GM12878 (cell line): ENCODE data around the gene HHLA2. TPM values are rescaled to one million over a fixed set of nuclear protein-coding genes. Genes with fewer than 3 reads are reported as not detected.

Experiments
- CHD1 ChIP-seq: IDR thresholded peaks from 2 replicates; pipeline ENCODE4 v1.6.1; 2012; ENCODE audit warnings: low read depth, low read length, improper control_type of control experiment
- CHD4 ChIP-seq: fragments of 200-600 bp; sonication (generic); IDR thresholded peaks from 2 replicates; pipeline ENCODE4 v1.6.1; 2016; ENCODE audit warnings: mild to moderate bottlenecking
- CREB1 ChIP-seq: IDR thresholded peaks from 2 replicates; pipeline ENCODE4 v1.6.1; 2012; ENCODE audit warnings: low read depth, mild to moderate bottlenecking, inconsistent platforms
- CUX1 ChIP-seq: IDR thresholded peaks from 2 replicates; pipeline ENCODE4 v1.6.1; 2012; ENCODE audit warnings: improper control_type of control experiment, low read depth, low read length; ENCODE audit not compliant: insufficient replicate concordance
- HCFC1 ChIP-seq: fragments of 150-350 bp; IDR thresholded peaks from 2 replicates; pipeline ENCODE4 v1.6.1; 2014; ENCODE audit warnings: low read length
- JUNB ChIP-seq: IDR thresholded peaks from 2 replicates; pipeline ENCODE4 v1.6.1; 2016; ENCODE audit warnings: antibody characterized with exemption, mild to moderate bottlenecking
- KLF5 ChIP-seq: fragments of 450-650 bp; IDR thresholded peaks from 2 replicates; pipeline ENCODE4 v1.6.1; 2014; ENCODE audit warnings: mild to moderate bottlenecking; ENCODE audit not compliant: partially characterized antibody
- MYB ChIP-seq: fragments of 150-350 bp; IDR thresholded peaks from 2 replicates; pipeline ENCODE4 v1.6.1; 2014; ENCODE audit warnings: mild to moderate bottlenecking, low read depth, low read length, borderline replicate concordance
- NFYA ChIP-seq: IDR thresholded peaks from 2 replicates; pipeline ENCODE4 v1.6.1; 2011; ENCODE audit warnings: low read depth, mild to moderate bottlenecking, low read length, improper control_type of control experiment, borderline replicate concordance
- PAX8 ChIP-seq: fragments of 450-650 bp; IDR thresholded peaks from 2 replicates; pipeline ENCODE4 v1.6.1; 2017; ENCODE audit warnings: mild to moderate bottlenecking, moderate library complexity
- POLR2AphosphoS5 ChIP-seq: IDR thresholded peaks from 2 replicates; pipeline ENCODE4 v1.6.1; 2011; ENCODE audit warnings: mild to moderate bottlenecking, low read length, inconsistent platforms
- POU2F2 ChIP-seq: IDR thresholded peaks from 3 replicates; pipeline ENCODE4 v1.6.1; 2011; ENCODE audit warnings: low read depth, mild to moderate bottlenecking, low read length, borderline replicate concordance
- RFX5 ChIP-seq: IDR thresholded peaks from 2 replicates; pipeline ENCODE4 v1.6.1; 2011; ENCODE audit warnings: low read depth, low read length, improper control_type of control experiment
- STAT1 ChIP-seq: fragments of 450-650 bp; conservative IDR thresholded peaks from 2 replicates; pipeline ENCODE4 v1.6.1; 2014; ENCODE audit warnings: antibody characterized with exemption, mild to moderate bottlenecking
- TARDBP ChIP-seq: IDR thresholded peaks from 2 replicates; pipeline ENCODE4 v1.6.1; 2016; ENCODE audit warnings: borderline replicate concordance
- TBL1XR1 ChIP-seq: IDR thresholded peaks from 2 replicates; pipeline ENCODE4 v1.6.1; 2012; ENCODE audit warnings: low read depth, low read length, improper control_type of control experiment
- TCF7 ChIP-seq: IDR thresholded peaks from 2 replicates; pipeline ENCODE4 v1.6.1; 2014; ENCODE audit warnings: antibody characterized with exemption, borderline replicate concordance
- ZNF592 ChIP-seq: fragments of 450-650 bp; IDR thresholded peaks from 2 replicates; pipeline ENCODE4 v1.6.1; 2017; ENCODE audit warnings: mild to moderate bottlenecking, moderate library complexity
- ZSCAN29 ChIP-seq: fragments of 450-650 bp; IDR thresholded peaks from 2 replicates; pipeline ENCODE4 v1.6.1; 2017; ENCODE audit warnings: mild to moderate bottlenecking, moderate library complexity
- polyA plus RNA-seq, 11 experiments: library from polyadenylated mRNA; depleted of rRNA in 4 of 11; unstranded in 6 of 11; stranded (reverse) in 5 of 11; fragments of >200 nt; fragmentation: Nextera tagmentation in 4 of 11; fragmentation: Illumina TruSeq in 1 of 11; extraction: Ambion mirVana in 4 of 11; extraction: Trizol in 1 of 11; gene quantifications; 1 replicate in 1 of 11; 2 replicates in 10 of 11; pipeline versions ENCODE4 v1.2.1 to v1.2.3, GENCODE V29; 2011 to 2016; ENCODE audit warnings: inconsistent platforms in 2 of 11, missing spikeins in 2 of 11, low read depth in 1 of 11
- total RNA-seq, 4 experiments: library from RNA; depleted of rRNA in 3 of 4; stranded (reverse); fragments of >200 nt in 3 of 4; fragmentation: Illumina TruSeq in 1 of 4; extraction: Trizol in 1 of 4; gene quantifications; 2 replicates each; pipeline versions ENCODE4 v1.2.1 to v1.2.3, GENCODE V29; 2013 to 2021
- TF ChIP-seq, protein P1 (sequence below): fragments of 450-650 bp; IDR thresholded peaks from 2 replicates; pipeline ENCODE4 v1.6.1; 2017; ENCODE audit warnings: mild to moderate bottlenecking
- TF ChIP-seq, protein P2 (sequence below): IDR thresholded peaks from 2 replicates; pipeline ENCODE4 v1.6.1; 2011; ENCODE audit warnings: borderline replicate concordance, low read depth, mild to moderate bottlenecking, moderate library complexity, mixed read lengths, low read length; ENCODE audit not compliant: insufficient read depth; ENCODE audit errors: extremely low read length

HHLA2 gene
- total and polyA plus RNA-seq, 10 of the 15 experiments (the other 5 are each of a cell fraction or from before 2014, with no cell fraction given) = 0.11 to 1.3 (median 0.28) TPM; not detected in 1

DNA sequence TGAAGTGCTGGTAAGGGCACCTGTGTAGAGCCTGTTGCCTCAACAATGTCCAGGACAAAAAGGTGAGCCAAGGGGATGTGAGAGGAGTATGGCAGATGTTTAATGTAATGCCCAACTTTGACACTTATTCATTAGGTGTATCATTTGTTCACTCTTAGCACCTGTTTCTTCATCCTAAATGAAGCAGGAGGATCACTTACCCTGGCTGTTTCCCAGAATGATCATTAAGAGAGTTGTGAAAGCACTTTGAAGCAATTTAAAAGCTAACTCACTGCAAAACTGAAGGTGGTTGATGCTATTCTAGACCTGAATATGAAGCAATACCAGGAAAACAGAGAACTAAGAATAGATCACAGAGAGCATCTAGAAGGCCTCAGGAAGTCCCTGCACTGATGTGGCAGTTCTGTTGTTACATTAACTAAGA, 3.4 kb upstream of the HHLA2 start (continued):
- no peak for TF ChIP-seq CUX1
- TF ChIP-seq PAX8 = no peak
- TF ChIP-seq RFX5 = no peak
- TF ChIP-seq, protein P1, sequence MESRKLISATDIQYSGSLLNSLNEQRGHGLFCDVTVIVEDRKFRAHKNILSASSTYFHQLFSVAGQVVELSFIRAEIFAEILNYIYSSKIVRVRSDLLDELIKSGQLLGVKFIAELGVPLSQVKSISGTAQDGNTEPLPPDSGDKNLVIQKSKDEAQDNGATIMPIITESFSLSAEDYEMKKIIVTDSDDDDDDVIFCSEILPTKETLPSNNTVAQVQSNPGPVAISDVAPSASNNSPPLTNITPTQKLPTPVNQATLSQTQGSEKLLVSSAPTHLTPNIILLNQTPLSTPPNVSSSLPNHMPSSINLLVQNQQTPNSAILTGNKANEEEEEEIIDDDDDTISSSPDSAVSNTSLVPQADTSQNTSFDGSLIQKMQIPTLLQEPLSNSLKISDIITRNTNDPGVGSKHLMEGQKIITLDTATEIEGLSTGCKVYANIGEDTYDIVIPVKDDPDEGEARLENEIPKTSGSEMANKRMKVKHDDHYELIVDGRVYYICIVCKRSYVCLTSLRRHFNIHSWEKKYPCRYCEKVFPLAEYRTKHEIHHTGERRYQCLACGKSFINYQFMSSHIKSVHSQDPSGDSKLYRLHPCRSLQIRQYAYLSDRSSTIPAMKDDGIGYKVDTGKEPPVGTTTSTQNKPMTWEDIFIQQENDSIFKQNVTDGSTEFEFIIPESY = no peak
- no peak for TF ChIP-seq TARDBP
- peak; percentile 82 for TF ChIP-seq TCF7
- TF ChIP-seq, protein P2, sequence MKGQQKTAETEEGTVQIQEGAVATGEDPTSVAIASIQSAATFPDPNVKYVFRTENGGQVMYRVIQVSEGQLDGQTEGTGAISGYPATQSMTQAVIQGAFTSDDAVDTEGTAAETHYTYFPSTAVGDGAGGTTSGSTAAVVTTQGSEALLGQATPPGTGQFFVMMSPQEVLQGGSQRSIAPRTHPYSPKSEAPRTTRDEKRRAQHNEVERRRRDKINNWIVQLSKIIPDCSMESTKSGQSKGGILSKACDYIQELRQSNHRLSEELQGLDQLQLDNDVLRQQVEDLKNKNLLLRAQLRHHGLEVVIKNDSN = no peak
- no peak for TF ChIP-seq HCFC1
- no peak for TF ChIP-seq NFYA
- TF ChIP-seq CHD1 = no peak
- peak; percentile 64 for TF ChIP-seq TBL1XR1
- peak; percentile 48; the same call in 1 of the 2 replicates for TF ChIP-seq CREB1
- peak; percentile 77 for TF ChIP-seq JUNB
- TF ChIP-seq POU2F2 = no peak
- TF ChIP-seq POLR2AphosphoS5 = no peak
- TF ChIP-seq MYB = no peak
- TF ChIP-seq KLF5 = no peak
- TF ChIP-seq STAT1 = no peak
- no peak for TF ChIP-seq ZNF592
- TF ChIP-seq CHD4 = no peak
- no peak for TF ChIP-seq ZSCAN29
